GM12873 (cell line): ENCODE measurements around the gene GDF7.

Experiments used
- CTCF ChIP-seq: IDR thresholded peaks from 2 replicates; pipeline ENCODE4 v1.5.1; 2012; ENCODE audit warnings: low read depth, mild to moderate bottlenecking, moderate library complexity, low read length, control low read depth; ENCODE audit not compliant: insufficient read depth; ENCODE audit errors: missing control alignments

The GDF7 gene

GRCh38 chr2:20642055-20642971 is 24.6 kb upstream of the GDF7 start:
- TF ChIP-seq CTCF: peak; percentile 97

- no peak for TF ChIP-seq CTCF
These were observed 23.9 kb upstream of the GDF7 start for GRCh38 chr2:20643060-20643459.

GRCh38 chr2:20643826-20644225 is 23.1 kb upstream of the GDF7 start:
- no peak for TF ChIP-seq CTCF

- TF ChIP-seq CTCF: no peak
These were observed 21.6 kb upstream of the GDF7 start for GRCh38 chr2:20645301-20645701.

GRCh38 chr2:20645761-20646160 is 21.2 kb upstream of the GDF7 start:
- TF ChIP-seq CTCF: no peak

- no peak for TF ChIP-seq CTCF
These were observed 20.5 kb upstream of the GDF7 start for GRCh38 chr2:20646446-20646845.

- TF ChIP-seq CTCF: no peak
These were observed 19.7 kb upstream of the GDF7 start for GRCh38 chr2:20647211-20647610.
